Stimulated activated CD8-positive, alpha-beta memory T cell treated with anti-CD3 and anti-CD28 coated beads, Interleukin-4, amount 100 ng/mL, for 1 hour (primary cell): Measurements from ENCODE around the gene ST8SIA4.

ENCODE experiments used
- DNase-seq, 2 donors: peaks; one replicate each; pipeline ENCODE4 v3.0.0-alpha.2; 2020; ENCODE audit warnings: low read depth in 2 of 2, low spot score in 1 of 2

The ST8SIA4 gene

GRCh38 chr5:100832252-100833230, 70.5 kb downstream of the ST8SIA4 start:
- DNase-seq, result no peak

GRCh38 chr5:100828898-100829356, 74.2 kb downstream of the ST8SIA4 start:
- no peak for DNase-seq

- DNase-seq, result no peak
These were observed 74.8 kb downstream of the ST8SIA4 start for GRCh38 chr5:100828071-100828897.

- no peak for DNase-seq
These were observed 75.6 kb downstream of the ST8SIA4 start for GRCh38 chr5:100827481-100827889.

- no peak for DNase-seq
These were observed 76.9 kb downstream of the ST8SIA4 start for GRCh38 chr5:100826133-100826532.

- DNase-seq, result no peak
These were observed 78.4 kb downstream of the ST8SIA4 start for GRCh38 chr5:100824635-100825034.

GRCh38 chr5:100823812-100824211, 79.3 kb downstream of the ST8SIA4 start:
- no peak for DNase-seq

GRCh38 chr5:100821751-100822150, 81.3 kb downstream of the ST8SIA4 start:
- DNase-seq, result no peak

GRCh38 chr5:100818340-100818739, 84.7 kb downstream of the ST8SIA4 start:
- no peak for DNase-seq

- DNase-seq, result no peak
These were observed 99.7 kb downstream of the ST8SIA4 start for GRCh38 chr5:100803397-100803796.

- DNase-seq, result no peak
These were observed 100.9 kb downstream of the ST8SIA4 start for GRCh38 chr5:100802208-100802607.

- DNase-seq, result no peak
These were observed 102.5 kb downstream of the ST8SIA4 start for GRCh38 chr5:100800562-100800961.

GRCh38 chr5:100799166-100799565, 103.9 kb downstream of the ST8SIA4 start:
- DNase-seq, result no peak

GRCh38 chr5:100797861-100798260, 105.2 kb downstream of the ST8SIA4 start:
- DNase-seq, result no peak

GRCh38 chr5:100796851-100797250, 106.2 kb downstream of the ST8SIA4 start:
- DNase-seq, result no peak

- DNase-seq, result no peak
These were observed 108.2 kb downstream of the ST8SIA4 start for GRCh38 chr5:100794844-100795243.

GRCh38 chr5:100794218-100794617, 108.9 kb downstream of the ST8SIA4 start:
- no peak for DNase-seq

GRCh38 chr5:100792781-100793180, 110.3 kb downstream of the ST8SIA4 start:
- DNase-seq, result no peak

GRCh38 chr5:100791391-100791790, 111.7 kb downstream of the ST8SIA4 start:
- DNase-seq, result no peak

- DNase-seq, result no peak
These were observed 112.1 kb downstream of the ST8SIA4 start for GRCh38 chr5:100790951-100791350.

- DNase-seq, result no peak
These were observed 112.9 kb downstream of the ST8SIA4 start for GRCh38 chr5:100790170-100790665.

GRCh38 chr5:100789694-100790093, 113.4 kb downstream of the ST8SIA4 start:
- no peak for DNase-seq
